Psoas muscle (tissue), 8 donors: ENCODE measurements around the gene ITPR2. TPM values are rescaled to one million over a fixed set of nuclear protein-coding genes. Genes with fewer than 3 reads are reported as not detected.

ENCODE experiments used
- ATAC-seq, 4 donors: fragments of 200-7000 bp; cut with Tn5 transposase; one replicate each; pipeline ENCODE4 v1.9.1; 2020; ENCODE audit warnings: moderate library complexity in 3 of 4, mild to moderate bottlenecking in 2 of 4
- DNase-seq, 2 donors: peaks; one replicate each; pipeline ENCODE4 v3.0.0-alpha.2; 2020
- H3K27ac ChIP-seq: fragments of 200-600 bp; one replicate; pipeline ENCODE4 v1.8.0; 2022
- H3K27me3 ChIP-seq, 3 donors: fragments of 200-600 bp in 1 of 3; one replicate each; pipeline versions ENCODE4 v1.6.1 to v1.8.0; 2013 to 2022; ENCODE audit warnings: low read length in 2 of 3, mild to moderate bottlenecking in 2 of 3, moderate library complexity in 1 of 3; ENCODE audit not compliant: insufficient read depth in 3 of 3
- H3K36me3 ChIP-seq, 2 donors: fragments of 200-600 bp in 1 of 2; one replicate each; pipeline versions ENCODE4 v1.6.1 to v1.8.0; 2013 to 2022; ENCODE audit warnings: low read depth in 1 of 2, mild to moderate bottlenecking in 1 of 2, moderate library complexity in 1 of 2; ENCODE audit not compliant: insufficient read depth in 1 of 2
- H3K4me1 ChIP-seq: fragments of 200-600 bp; one replicate; pipeline ENCODE4 v1.8.0; 2022
- H3K4me3 ChIP-seq: fragments of 200-600 bp; one replicate; pipeline ENCODE4 v1.8.0; 2022; ENCODE audit warnings: mild to moderate bottlenecking
- H3K9me3 ChIP-seq: fragments of 200-600 bp; one replicate; pipeline ENCODE4 v1.8.0; 2022
- WGBS, 3 donors: extraction: QIAGEN DNeasy Blood & Tissue Kit; methylation state at CpG; one replicate each; pipeline versions ENCODE4 v1.1.6 to v1.1.7; 2013; 5-methylcytosine and 5-hydroxymethylcytosine counted together
- intact Hi-C, 2 donors: fragments of 100-400 bp; cut with DNase I; formaldehyde crosslinking; loops; one replicate each; pipeline versions ENCODE4 v1.11.0 to v1.14.2; 2022
- polyA plus RNA-seq, 3 donors: library from polyadenylated mRNA; stranded (reverse); fragments of 200-250 nt; gene quantifications; one replicate each; pipeline ENCODE4 v1.2.3, GENCODE V29; 2013
- total RNA-seq, 4 donors: library from RNA; stranded (reverse); fragmentation: NEBNext Ultra II Directional in 2 of 4; extraction: Animal tissue kit (Norgen Biotek cat#: 25700) in 2 of 4; gene quantifications; one replicate each; pipeline versions ENCODE4 v1.2.1 to v1.2.4, GENCODE V29; 2021 to 2023
- TF ChIP-seq, protein P1 (sequence below): fragments of 200-600 bp; IDR thresholded peaks from one replicate; pipeline ENCODE4 v1.8.0; 2022; ENCODE audit warnings: antibody characterized with exemption
- donor health status: healthy with polysubstance abuse.
- donor health status: DM: no; HTN: no; CAD: no; lungs with moderate emphysema.
- donor health status: Bipolar disorder and iron deficiency.
- donor health status: healthy.
- donor health status: DM: yes; HTN: yes; CAD: no.
- donor health status: DM: no; HTN: no; CAD: no.
- donor health status: DM: no; HTN: no; CAD: no.
- donor health status: DM: yes; HTN: yes; CAD: no.

Gene ITPR2
- total and polyA plus RNA-seq, 7 donors = 0.86 to 10.3 (median 6.1) TPM

DNA sequence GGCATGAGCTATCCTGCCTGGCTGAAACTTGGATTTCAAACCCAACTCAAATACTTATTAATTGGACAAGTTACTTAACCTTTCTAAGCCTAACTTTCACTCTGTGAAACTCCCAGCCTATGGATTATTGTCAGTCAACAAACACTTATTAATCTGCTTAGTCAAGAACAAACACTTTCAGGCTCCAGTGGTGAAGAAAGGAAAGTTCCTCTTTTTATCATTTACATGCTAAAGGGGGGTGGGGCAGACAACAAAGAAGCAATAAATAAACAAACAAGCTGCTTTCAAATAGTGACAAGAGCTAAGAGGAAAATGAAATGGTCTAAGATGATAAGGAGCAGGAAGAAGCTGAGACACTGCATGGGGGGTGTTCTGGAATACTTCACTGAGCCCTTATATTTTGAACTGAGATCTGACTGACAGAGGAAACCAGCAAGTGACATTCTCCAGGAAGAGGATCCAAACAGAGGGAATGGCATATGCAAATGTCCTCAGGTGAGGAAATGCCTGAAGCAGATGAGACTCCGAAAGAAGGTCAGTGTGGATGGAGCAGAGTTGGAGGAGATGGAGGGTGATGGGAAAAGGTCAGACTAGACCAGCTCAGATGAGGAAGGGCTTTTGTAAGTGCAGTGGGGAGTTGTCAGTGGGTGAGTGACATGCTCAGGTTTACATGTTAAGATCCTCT is 259.6 kb downstream of the ITPR2 start:
- no peak for ATAC-seq
- Histone ChIP-seq H3K27me3 (no peaks in the 10 kb centered on the region), H3K36me3 (no peaks in the 10 kb centered on the region), H3K4me3 (no peak overlapping the region), H3K27ac (no peak overlapping the region), H3K9me3 (no peaks in the 10 kb centered on the region), H3K4me1 (no peaks in the 10 kb centered on the region)
- TF ChIP-seq, protein P1, sequence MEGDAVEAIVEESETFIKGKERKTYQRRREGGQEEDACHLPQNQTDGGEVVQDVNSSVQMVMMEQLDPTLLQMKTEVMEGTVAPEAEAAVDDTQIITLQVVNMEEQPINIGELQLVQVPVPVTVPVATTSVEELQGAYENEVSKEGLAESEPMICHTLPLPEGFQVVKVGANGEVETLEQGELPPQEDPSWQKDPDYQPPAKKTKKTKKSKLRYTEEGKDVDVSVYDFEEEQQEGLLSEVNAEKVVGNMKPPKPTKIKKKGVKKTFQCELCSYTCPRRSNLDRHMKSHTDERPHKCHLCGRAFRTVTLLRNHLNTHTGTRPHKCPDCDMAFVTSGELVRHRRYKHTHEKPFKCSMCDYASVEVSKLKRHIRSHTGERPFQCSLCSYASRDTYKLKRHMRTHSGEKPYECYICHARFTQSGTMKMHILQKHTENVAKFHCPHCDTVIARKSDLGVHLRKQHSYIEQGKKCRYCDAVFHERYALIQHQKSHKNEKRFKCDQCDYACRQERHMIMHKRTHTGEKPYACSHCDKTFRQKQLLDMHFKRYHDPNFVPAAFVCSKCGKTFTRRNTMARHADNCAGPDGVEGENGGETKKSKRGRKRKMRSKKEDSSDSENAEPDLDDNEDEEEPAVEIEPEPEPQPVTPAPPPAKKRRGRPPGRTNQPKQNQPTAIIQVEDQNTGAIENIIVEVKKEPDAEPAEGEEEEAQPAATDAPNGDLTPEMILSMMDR = no peak
- no peak for DNase-seq
- 89 to 100% (median 98%) methylated on average over 1 of the region's 1 CpG for WGBS, 3 donors
- intact Hi-C loops = no loop called here

DNA sequence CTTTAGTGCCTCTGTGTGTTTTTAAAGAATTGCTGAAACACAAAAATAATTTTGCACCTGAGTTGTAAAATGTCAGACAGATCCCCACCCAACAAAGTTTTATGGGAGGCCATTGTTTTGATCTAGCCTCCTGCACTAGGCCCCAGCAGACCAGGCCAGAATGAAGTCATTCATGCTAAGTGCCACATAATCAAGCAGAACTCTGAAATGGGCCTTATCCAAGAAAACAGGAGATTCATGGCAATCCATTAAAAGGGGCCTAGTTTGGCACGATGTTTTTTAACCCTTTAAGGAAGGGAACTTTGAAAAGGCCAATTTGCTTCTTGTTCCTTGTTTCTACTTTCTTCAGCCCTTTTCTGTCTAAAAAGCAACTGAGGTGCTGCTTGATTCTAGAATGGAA is 260.9 kb downstream of the ITPR2 start:
- ATAC-seq = no peak
- Histone ChIP-seq H3K4me1 (no peaks in the 10 kb centered on the region), H3K36me3 (no peaks in the 10 kb centered on the region), H3K9me3 (no peaks in the 10 kb centered on the region), H3K27ac (no peak overlapping the region), H3K4me3 (no peak overlapping the region), H3K27me3 (no peaks in the 10 kb centered on the region)
- TF ChIP-seq, protein P1 = no peak
- DNase-seq = no peak
- intact Hi-C loops = no loop called here
- WGBS, 3 donors = 0 to 22% (median 8%) methylated on average over 1 of the region's 1 CpG

DNA sequence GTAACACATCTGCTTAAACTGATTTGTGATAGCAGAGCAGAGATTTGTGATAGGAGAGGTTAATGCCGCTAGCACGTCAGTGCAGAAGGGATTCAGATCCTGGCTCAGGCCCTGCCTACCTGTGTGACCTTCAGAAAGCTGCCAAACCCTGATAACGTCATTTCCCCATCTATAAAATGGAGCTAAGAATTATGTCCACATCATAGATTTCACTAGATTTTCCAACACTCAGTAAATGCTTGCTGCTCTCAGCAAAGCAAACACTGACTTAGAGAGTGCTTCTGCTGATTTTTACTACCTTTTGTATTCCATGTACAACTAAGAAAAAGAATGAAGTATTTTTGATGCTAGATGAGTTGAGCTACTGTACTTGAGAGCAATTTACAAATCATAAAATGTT is 261.4 kb downstream of the ITPR2 start:
- 79 to 94% (median 92%) methylated on average over 3 of the region's 3 CpGs for WGBS, 3 donors
- no peak overlapping the region for H3K4me3 ChIP-seq
- DNase-seq (no peak), ATAC-seq (no peak)
- no peaks in the 10 kb centered on the region for H3K27me3 ChIP-seq
- TF ChIP-seq, protein P1 = no peak
- H3K36me3 ChIP-seq = no peaks in the 10 kb centered on the region
- no peak overlapping the region for H3K27ac ChIP-seq
- no peaks in the 10 kb centered on the region for H3K9me3 ChIP-seq
- H3K4me1 ChIP-seq = no peaks in the 10 kb centered on the region
- intact Hi-C loops = no loop called here

DNA sequence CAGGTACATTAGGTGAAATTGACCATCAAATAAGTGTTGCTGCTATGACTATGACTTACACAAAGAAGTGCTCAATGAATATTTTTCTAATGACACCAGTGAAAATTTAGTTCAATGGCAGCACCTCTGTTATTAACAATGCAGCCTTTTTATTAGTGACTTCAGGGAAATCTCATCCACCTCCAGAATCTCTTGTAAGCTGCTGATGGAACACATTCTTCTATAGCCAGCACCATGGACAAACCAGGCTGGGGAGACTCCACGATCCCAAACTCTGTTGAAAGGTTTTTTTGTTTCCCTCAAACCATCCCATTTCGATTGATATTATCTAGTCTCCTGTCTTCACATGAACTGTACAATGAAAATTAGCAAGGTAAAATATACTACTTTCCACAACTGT is 265.9 kb downstream of the ITPR2 start:
- H3K27ac ChIP-seq = no peak overlapping the region
- no peaks in the 10 kb centered on the region for H3K9me3 ChIP-seq
- intact Hi-C loops = no loop called here
- WGBS, 3 donors = 44 to 56% (median 46%) methylated on average over 2 of the region's 2 CpGs
- ATAC-seq = no peak
- no peaks in the 10 kb centered on the region for H3K4me1 ChIP-seq
- H3K4me3 ChIP-seq = no peak overlapping the region
- no peak for DNase-seq
- TF ChIP-seq, protein P1 = no peak
- no peaks in the 10 kb centered on the region for H3K27me3 ChIP-seq
- H3K36me3 ChIP-seq = no peaks in the 10 kb centered on the region

DNA sequence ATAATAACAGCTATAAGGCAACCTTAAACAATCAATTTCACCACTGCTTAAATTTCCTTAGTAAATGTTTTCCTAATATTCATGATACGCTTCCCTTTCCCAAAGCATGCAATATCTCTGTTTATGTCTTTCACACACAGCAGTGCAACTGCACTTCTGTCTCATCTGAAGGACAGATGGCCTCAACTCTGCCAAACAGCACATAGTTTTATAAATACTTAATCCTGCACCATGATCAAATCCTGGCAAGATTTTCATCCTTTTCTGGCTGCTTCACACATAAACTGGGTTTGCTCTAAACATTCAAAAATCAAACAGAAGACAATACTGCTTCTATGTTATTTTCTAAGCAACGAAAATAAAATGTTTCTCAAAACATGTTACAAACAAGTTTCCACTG is 266.3 kb downstream of the ITPR2 start:
- no peaks in the 10 kb centered on the region for H3K27me3 ChIP-seq
- TF ChIP-seq, protein P1 = no peak
- no peak overlapping the region for H3K4me3 ChIP-seq
- intact Hi-C loops = no loop called here
- 72 to 83% (median 72%) methylated on average over 2 of the region's 2 CpGs for WGBS, 3 donors
- DNase-seq (no peak), ATAC-seq (no peak)
- no peaks in the 10 kb centered on the region for H3K36me3 ChIP-seq
- H3K9me3 ChIP-seq = no peaks in the 10 kb centered on the region
- no peak overlapping the region for H3K27ac ChIP-seq
- no peaks in the 10 kb centered on the region for H3K4me1 ChIP-seq
